Myocyte (in vitro differentiated cells): ENCODE results near the gene AMIGO2. TPM values are rescaled to one million over a fixed set of nuclear protein-coding genes. Genes with fewer than 3 reads are reported as not detected.

Source experiments
- DNase-seq: peaks from one replicate; pipeline ENCODE4 v3.0.0-alpha.2; 2012; ENCODE audit warnings: low read depth
- total RNA-seq: library from RNA; depleted of rRNA; stranded (reverse); fragments of >200 nt; gene quantifications from 2 replicates; pipeline ENCODE4 v1.2.3, GENCODE V29; 2014

The AMIGO2 gene
- total RNA-seq, 1 donor from 2014 or later: 16.6 TPM

DNA sequence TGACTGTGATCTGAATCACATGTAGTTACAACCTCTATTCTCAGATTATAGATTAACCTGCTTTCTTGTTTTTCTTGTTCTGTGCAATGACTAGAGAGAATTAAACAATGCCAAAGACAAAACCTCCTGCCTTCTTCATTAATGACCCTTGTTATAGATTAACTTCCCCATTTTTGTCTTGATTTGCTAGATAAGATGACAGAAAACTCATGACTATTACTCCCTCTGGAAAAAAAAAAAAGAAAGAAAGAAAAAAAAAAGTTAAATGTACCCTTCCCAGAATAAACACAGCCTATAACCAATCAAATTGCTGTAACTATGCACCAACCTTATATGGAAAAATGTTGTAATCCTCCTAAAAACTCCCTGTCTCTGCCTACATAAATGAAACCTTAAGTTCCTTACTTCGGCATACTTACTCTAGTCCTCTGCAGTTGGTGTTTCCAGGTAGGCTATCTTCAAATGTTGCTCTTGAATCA, 41.5 kb downstream of the AMIGO2 start:
- DNase-seq: no peak

DNA sequence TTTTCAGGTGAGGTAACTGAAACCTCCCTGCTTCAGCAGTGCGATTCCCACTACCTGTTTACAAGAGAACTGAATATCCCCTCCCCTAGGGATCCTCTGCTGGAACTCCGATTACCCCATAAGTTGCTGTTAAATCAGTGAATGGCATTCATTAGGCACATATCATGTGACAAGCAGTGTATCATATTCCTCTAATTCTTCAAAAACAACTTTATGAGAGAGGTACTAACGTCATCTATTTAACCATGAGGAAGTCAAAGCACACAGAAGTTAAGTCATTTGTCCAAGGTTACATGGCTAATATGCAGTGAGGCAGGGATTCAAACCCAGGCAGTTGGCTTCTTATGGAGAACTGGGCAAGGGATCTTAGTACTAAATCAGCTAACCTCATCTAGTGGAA, 44.3 kb downstream of the AMIGO2 start:
- no peak for DNase-seq

DNA sequence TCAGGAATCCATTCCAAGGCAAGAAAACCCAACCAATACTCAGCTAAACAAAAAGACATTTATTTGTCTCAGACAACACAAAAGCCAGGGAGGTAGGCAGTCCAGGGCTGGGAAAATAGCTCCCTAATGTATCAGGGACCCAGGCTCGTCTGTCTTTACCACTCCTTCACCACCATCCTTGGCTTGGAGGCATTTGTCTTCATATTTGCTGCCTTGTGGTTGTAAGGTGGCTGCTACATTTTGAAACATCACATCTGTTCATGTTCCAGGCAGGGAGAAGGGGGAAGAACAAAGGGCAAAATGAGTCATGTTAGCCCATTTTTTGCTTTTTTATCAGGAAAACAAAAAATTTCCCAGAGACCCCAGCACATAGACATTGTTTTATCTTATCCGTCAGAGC, 45.1 kb downstream of the AMIGO2 start:
- no peak for DNase-seq

DNA sequence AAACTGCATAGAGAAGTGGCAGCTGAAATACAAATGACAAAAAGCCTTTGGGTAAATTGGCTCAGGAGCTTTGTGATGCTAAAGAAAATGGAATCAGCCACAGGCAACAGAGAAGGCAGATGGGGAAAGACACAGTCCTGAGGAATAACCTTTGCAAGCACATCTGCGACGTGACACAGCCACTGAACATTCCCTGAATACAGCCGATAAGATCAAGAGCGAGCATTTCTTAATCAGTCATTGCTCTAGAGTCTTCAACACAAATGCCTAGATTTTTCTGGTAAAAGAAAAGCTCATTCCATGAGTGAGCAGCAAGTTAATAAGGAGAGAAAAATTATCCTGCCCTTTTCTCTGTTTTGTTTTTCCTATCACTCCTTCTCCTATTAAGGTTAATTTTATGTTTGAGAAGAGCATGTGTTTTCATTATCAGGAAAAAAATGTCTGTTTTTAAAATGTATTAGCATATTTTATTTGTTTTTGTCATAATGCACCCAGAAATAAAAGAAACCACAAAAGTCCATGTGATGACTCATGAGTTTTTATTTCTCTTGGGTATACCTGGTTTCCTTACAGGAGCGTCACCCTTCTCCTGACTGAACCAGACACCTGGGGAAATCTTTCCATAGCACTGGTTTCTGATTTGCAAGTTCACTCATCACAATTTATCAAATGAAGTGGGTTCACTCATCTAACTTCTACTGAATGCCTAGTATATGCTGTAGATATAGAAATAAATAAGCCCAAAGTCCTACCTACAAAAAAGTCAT, 45.8 kb downstream of the AMIGO2 start:
- no peak for DNase-seq

DNA sequence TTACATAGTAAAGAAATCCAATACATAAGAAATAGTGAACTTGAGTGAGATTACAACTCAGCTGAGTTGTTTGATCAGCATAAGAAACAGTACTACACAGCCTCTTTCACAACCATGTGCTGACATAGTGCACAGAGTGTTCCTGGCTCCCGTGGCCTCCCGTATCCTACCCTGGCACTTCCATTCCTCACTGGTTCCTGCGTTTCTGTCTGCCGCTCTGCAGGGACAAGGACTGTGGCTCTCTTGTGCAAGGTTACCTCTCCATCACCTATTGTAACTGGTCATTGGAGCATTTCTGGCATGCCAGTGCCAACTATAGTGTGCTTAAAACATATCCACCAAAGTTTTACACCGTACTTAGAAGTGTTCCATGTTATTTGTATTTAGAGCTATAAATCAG, 46.7 kb downstream of the AMIGO2 start:
- no peak for DNase-seq

DNA sequence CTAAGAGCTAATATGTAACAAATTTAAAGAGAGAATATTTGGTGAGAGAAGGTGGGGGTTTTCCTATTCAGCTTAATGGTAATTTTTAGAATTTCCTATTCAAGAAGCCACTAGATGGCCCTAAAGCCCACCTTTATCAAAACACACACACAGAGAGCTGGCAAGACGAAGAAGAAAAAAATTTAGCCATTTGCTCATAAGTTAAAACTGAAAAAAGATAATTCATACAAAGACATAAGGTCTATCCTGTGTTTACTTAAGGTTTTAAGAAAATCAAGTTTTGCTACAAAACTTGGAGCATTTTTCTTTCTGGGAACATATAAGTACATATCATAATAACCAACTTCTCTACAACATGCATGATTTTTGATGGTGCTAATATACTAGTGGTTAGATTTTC, 47.1 kb downstream of the AMIGO2 start:
- peak; percentile 68 for DNase-seq

DNA sequence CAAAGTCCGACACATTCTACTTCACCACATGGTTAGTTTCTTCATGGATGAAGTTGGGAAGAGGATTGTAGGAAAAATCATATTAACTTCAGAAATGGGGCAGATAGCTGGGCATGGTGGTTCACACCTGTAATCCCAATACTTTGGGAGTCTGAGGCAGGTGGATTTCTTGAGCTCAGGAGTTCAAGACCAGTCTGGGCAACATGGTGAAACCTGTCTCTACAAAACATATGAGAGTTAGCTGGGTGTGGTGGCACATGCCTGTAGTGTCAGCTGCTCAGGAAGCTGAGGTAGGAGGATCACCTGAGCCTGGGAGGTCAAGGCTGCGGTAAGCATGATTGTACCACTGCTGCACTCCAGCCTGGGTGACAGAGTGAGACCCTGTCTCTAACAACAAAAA, 49.9 kb downstream of the AMIGO2 start:
- no peak for DNase-seq

DNA sequence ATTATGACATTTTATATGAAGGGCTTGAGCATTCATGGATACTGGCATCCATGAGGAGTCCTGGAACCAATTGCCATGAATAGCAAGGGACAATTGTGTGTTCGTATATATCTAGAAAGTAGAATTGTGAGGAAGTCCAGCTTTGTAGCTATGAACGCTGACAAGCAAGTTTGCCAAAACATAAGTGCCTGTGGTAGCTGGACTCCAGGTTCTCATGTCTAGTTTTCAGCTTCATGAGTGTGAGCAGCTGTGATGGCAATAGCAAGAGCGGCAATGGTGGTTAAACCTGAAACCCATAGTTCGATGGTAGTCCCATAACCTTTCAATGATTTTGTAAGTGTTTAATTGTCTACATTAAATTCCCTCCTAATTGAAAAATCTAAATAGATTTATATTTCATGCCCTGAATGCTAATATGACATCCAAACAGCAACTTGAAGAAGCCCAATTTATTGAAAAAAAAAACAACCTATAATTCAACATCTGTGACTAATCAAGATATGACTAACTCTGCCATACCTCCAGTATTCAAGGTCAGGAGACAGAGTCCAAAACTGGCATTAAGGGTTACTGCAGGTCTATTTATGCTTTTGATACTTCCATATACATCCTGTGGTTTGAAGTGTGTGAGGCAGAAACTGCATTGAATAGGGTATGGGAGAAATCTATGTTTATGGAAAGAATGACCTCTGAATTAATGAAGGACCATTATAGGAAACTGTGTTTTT, 50.6 kb downstream of the AMIGO2 start:
- no peak for DNase-seq

DNA sequence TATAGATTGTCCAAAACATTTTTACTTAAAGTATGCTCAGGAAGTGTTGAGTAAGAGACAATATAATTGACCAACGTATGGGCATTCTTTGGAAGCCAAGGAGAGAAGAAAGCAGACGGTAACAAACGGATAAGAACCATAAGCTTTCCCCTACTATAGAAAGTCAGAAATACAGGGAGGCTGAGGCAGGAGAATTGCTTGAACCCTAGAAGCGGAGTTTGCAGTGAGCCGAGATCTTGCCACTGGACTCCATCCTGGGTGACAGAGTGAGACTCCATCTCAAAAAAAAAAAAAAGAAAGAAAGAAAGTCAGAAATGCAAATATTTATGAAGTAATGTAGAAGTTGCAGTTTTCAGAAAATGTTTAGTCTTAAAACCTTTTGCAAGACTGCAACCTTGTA, 51.6 kb downstream of the AMIGO2 start:
- no peak for DNase-seq

Other genes starting within 250 kb of the AMIGO2 start
- 0.99 and 2.8 TPM in 2 replicates for gene PCED1B, start 338 bp downstream of the AMIGO2 start, total RNA-seq